ENCODE data around the gene NOL4.
"Not testable (repeated sequence)": the region's sequence is repeated elsewhere in the genome, so short reads cannot be mapped to it uniquely, and the experiment has no call there.

Gene NOL4

GRCh38 chr18:34224423-34225217 lies at the start of gene NOL4:
Gene NOL4, minus strand, starts transcription at chr18:34224913. Its CDS starts 1,660 bp downstream, at chr18:34223253.
- no peak for DNase-seq

GRCh38 chr18:34266029-34266428 lies 41.3 kb upstream of the NOL4 start:
- DNase-seq = not testable (repeated sequence)

GRCh38 chr18:34261865-34262780 lies 37.4 kb upstream of the NOL4 start:
- no peak for DNase-seq

GRCh38 chr18:34258176-34258575 lies 33.5 kb upstream of the NOL4 start:
- no peak for DNase-seq

GRCh38 chr18:34251919-34252318 lies 27.2 kb upstream of the NOL4 start:
- DNase-seq = no peak

GRCh38 chr18:34248727-34249126 lies 24.0 kb upstream of the NOL4 start:
- DNase-seq = no peak

GRCh38 chr18:34242739-34243138 lies 18.0 kb upstream of the NOL4 start:
- DNase-seq = no peak

- DNase-seq = not testable (repeated sequence)
These were observed 9.2 kb upstream of the NOL4 start for GRCh38 chr18:34233781-34234388.

- DNase-seq = no peak
These were observed 473 bp upstream of the NOL4 start for GRCh38 chr18:34225218-34225553.

- no peak for DNase-seq
These were observed 755 bp downstream of the NOL4 start for GRCh38 chr18:34223893-34224422.

GRCh38 chr18:34223164-34223892 lies 1.4 kb downstream of the NOL4 start:
- DNase-seq = no peak

GRCh38 chr18:34222307-34223163 lies 2.2 kb downstream of the NOL4 start:
- no peak for DNase-seq

- no peak for DNase-seq
These were observed 2.8 kb downstream of the NOL4 start for GRCh38 chr18:34221971-34222306.

GRCh38 chr18:34220081-34220815 lies 4.5 kb downstream of the NOL4 start:
- no peak for DNase-seq

GRCh38 chr18:34219651-34220050 lies 5.1 kb downstream of the NOL4 start:
- no peak for DNase-seq

GRCh38 chr18:34212511-34212910 lies 12.2 kb downstream of the NOL4 start:
- DNase-seq = no peak

- DNase-seq = no peak
These were observed 17.3 kb downstream of the NOL4 start for GRCh38 chr18:34207344-34207851.

GRCh38 chr18:34203866-34204265 lies 20.8 kb downstream of the NOL4 start:
- no peak for DNase-seq

- DNase-seq = no peak
These were observed 28.5 kb downstream of the NOL4 start for GRCh38 chr18:34196256-34196655.

GRCh38 chr18:34194239-34194638 lies 30.5 kb downstream of the NOL4 start:
- DNase-seq = no peak

Data from bone marrow (tissue), 2 donors.